Measurements from ENCODE around the gene CERS6.

DNA sequence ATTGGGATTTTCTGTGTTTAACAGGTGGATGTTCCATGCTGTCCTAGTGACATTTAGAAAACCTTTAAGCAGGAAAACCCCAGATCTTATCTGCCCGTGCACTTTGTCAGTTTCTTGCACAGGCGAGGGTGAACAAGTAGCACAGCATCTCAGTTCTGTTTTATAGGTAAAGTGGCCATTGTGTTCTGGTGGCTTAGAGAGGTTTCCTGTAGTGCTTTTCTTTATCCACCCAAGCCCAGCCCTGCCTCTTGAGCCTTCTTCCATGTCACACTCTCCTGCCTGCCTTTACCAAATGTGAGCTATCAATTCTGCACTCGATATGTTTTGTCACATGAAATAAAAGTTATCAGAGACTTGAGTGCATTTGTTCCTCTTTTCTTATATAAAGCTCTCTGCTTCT is 211.1 kb downstream of the CERS6 start:
- TF ChIP-seq, protein P1, sequence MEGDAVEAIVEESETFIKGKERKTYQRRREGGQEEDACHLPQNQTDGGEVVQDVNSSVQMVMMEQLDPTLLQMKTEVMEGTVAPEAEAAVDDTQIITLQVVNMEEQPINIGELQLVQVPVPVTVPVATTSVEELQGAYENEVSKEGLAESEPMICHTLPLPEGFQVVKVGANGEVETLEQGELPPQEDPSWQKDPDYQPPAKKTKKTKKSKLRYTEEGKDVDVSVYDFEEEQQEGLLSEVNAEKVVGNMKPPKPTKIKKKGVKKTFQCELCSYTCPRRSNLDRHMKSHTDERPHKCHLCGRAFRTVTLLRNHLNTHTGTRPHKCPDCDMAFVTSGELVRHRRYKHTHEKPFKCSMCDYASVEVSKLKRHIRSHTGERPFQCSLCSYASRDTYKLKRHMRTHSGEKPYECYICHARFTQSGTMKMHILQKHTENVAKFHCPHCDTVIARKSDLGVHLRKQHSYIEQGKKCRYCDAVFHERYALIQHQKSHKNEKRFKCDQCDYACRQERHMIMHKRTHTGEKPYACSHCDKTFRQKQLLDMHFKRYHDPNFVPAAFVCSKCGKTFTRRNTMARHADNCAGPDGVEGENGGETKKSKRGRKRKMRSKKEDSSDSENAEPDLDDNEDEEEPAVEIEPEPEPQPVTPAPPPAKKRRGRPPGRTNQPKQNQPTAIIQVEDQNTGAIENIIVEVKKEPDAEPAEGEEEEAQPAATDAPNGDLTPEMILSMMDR (IDR thresholded peaks at IDR 0.05): no peak
- TF ChIP-seq POLR2A (IDR thresholded peaks at IDR 0.05): no peak
